HCT116 (cell line): ENCODE data around the gene PHF20. TPM values are rescaled to one million over a fixed set of nuclear protein-coding genes. Genes with fewer than 3 reads are reported as not detected.
A peak's percentile ranks its signal among the peaks of the same experiment; 100 is the strongest.

Source experiments
- ATAC-seq: fragments of 200-7000 bp; cut with Tn5 transposase; 2 replicates; pipeline ENCODE4 v1.9.1; 2020; ENCODE audit warnings: mild to moderate bottlenecking, moderate library complexity
- Bru-seq: library from RNA; stranded (reverse); fragments of 400-500 nt; gene quantifications from one replicate; lab custom pipeline; 2021; lab: Mats Ljungman, UMichigan
- BruChase-seq, 2 experiments: library from RNA; stranded (reverse); fragments of 400-500 nt; gene quantifications; one replicate each; lab custom pipeline; 2021; lab: Mats Ljungman, UMichigan
- BruUV-seq: library from RNA; stranded (reverse); fragments of 400-500 nt; replicated peaks from 2 replicates; lab custom pipeline; 2021; lab: Mats Ljungman, UMichigan
- CTCF ChIA-PET: fragments of 300-600 bp; sonication (Branson Sonifier 250); formaldehyde crosslinking; loops from one replicate; lab custom pipeline; 2021; ENCODE audit warnings: antibody characterized with exemption; lab: Charles Lee
- POLR2A ChIA-PET: fragments of 300-600, 350-600 bp; sonication (Branson Sonifier 250); formaldehyde crosslinking; loops from one replicate; lab custom pipeline; 2021; ENCODE audit warnings: antibody characterized with exemption; lab: Charles Lee
- RAD21 ChIA-PET, 2 experiments: fragments of 300-600 bp; sonication (Branson Sonifier 250); formaldehyde crosslinking; loops; one replicate each; lab custom pipeline; 2023; ENCODE audit warnings: low total read pairs in 2 of 2; ENCODE audit not compliant: uncharacterized antibody in 2 of 2, unreplicated experiment in 2 of 2, low non-redundant PET in 1 of 2; lab: Charles Lee
- DNase-seq: peaks from one replicate; pipeline ENCODE4 v3.0.0-alpha.2; 2010; ENCODE audit warnings: low read depth, low spot score
- H2AFZ ChIP-seq: fragments of 200-600 bp; shearing (Covaris generic), sonication (generic); 2 replicates; pipeline ENCODE4 v1.6.1; 2017; ENCODE audit warnings: low read depth, mixed run types, mixed read lengths, antibody characterized with exemption, low read length; ENCODE audit not compliant: poor library complexity, severe bottlenecking
- H3K27ac ChIP-seq: 2 replicates; pipeline ENCODE4 v1.5.1; 2012; ENCODE audit warnings: low read depth, low read length
- H3K27me3 ChIP-seq: fragments of 200-600 bp; sonication (generic); 2 replicates; pipeline ENCODE4 v1.6.1; 2016; ENCODE audit warnings: mixed run types, low read length, mixed read lengths; ENCODE audit not compliant: insufficient read depth
- H3K36me3 ChIP-seq, 2 experiments: fragments of 200-500 bp in 1 of 2; fragments of 200-600 bp in 1 of 2; sonication (Bioruptor generic) in 1 of 2; sonication (generic) in 1 of 2; 2 replicates each; pipeline versions ENCODE4 v1.5.1 to v1.6.1; 2014 to 2016; ENCODE audit warnings: low read length in 2 of 2, inconsistent platforms in 1 of 2, mixed read lengths in 1 of 2, mixed run types in 1 of 2; ENCODE audit not compliant: insufficient read depth in 2 of 2, control insufficient read depth in 1 of 2
- H3K4me1 ChIP-seq, 2 experiments: fragments of 200-600 bp in 1 of 2; sonication (generic) in 1 of 2; 2 replicates each; pipeline versions ENCODE4 v1.5.1 to v1.6.1; 2012 to 2017; ENCODE audit warnings: low read length in 2 of 2, inconsistent platforms in 1 of 2, mild to moderate bottlenecking in 1 of 2, mixed read lengths in 1 of 2, mixed run types in 1 of 2, moderate library complexity in 1 of 2; ENCODE audit not compliant: insufficient read depth in 2 of 2, control insufficient read depth in 1 of 2
- H3K4me2 ChIP-seq: fragments of 200-600 bp; sonication (generic); 2 replicates; pipeline ENCODE4 v1.6.1; 2017; ENCODE audit warnings: mixed run types, low read length, mixed read lengths
- H3K4me3 ChIP-seq, 2 experiments: fragments of 200-600 bp in 1 of 2; sonication (generic) in 1 of 2; replicated peaks in 1 of 2; 2 replicates each; pipeline ENCODE4 v1.5.1; 2011 to 2016; ENCODE audit warnings: low read length in 2 of 2, control low read depth in 1 of 2, low read depth in 1 of 2, mild to moderate bottlenecking in 1 of 2, mixed read lengths in 1 of 2, mixed run types in 1 of 2
- H3K79me2 ChIP-seq: fragments of 200-600 bp; sonication (generic); 2 replicates; pipeline ENCODE4 v1.6.1; 2017; ENCODE audit warnings: mild to moderate bottlenecking, mixed run types, low read length, moderate library complexity, mixed read lengths; ENCODE audit not compliant: insufficient read depth
- H3K9ac ChIP-seq: fragments of 200-600 bp; sonication (generic); 2 replicates; pipeline ENCODE4 v1.6.1; 2016; ENCODE audit warnings: low read length, mixed read lengths
- H3K9me2 ChIP-seq: fragments of 200-600 bp; sonication (generic), shearing (Covaris generic); 2 replicates; pipeline ENCODE4 v1.6.1; 2017; ENCODE audit warnings: mixed run types, mild to moderate bottlenecking, moderate library complexity; ENCODE audit not compliant: insufficient read depth
- H3K9me3 ChIP-seq, 2 experiments: fragments of 200-500 bp in 1 of 2; fragments of 200-600 bp in 1 of 2; sonication (Bioruptor generic) in 1 of 2; sonication (generic) in 1 of 2; 2 replicates each; pipeline ENCODE4 v1.6.1; 2014 to 2017; ENCODE audit warnings: low read length in 2 of 2, mixed read lengths in 2 of 2, inconsistent platforms in 1 of 2, low read depth in 1 of 2, mild to moderate bottlenecking in 1 of 2, mixed run types in 1 of 2, moderate library complexity in 1 of 2; ENCODE audit not compliant: control insufficient read depth in 1 of 2, insufficient read depth in 1 of 2
- H4K20me1 ChIP-seq: fragments of 200-600 bp; sonication (generic), shearing (Covaris generic); 2 replicates; pipeline ENCODE4 v1.6.1; 2017; ENCODE audit warnings: mixed run types, mild to moderate bottlenecking, moderate library complexity; ENCODE audit not compliant: insufficient read depth
- ATF3 ChIP-seq: IDR thresholded peaks from 2 replicates; pipeline ENCODE4 v1.6.1; 2012
- CEBPB ChIP-seq: IDR thresholded peaks from 2 replicates; pipeline ENCODE4 v1.6.1; 2012; ENCODE audit warnings: low read depth
- EGR1 ChIP-seq: IDR thresholded peaks from 2 replicates; pipeline ENCODE4 v1.6.1; 2012; ENCODE audit warnings: low read depth
- ELF1 ChIP-seq: IDR thresholded peaks from 2 replicates; pipeline ENCODE4 v1.6.1; 2012; ENCODE audit warnings: low read depth, borderline replicate concordance
- EZH2 ChIP-seq: fragments of 200-600 bp; sonication (generic); IDR thresholded peaks from 2 replicates; pipeline ENCODE4 v1.6.1; 2017; ENCODE audit warnings: antibody characterized with exemption, mixed run types
- FOSL1 ChIP-seq: IDR thresholded peaks from 2 replicates; pipeline ENCODE4 v1.6.1; 2012; ENCODE audit warnings: low read depth
- JUND ChIP-seq: IDR thresholded peaks from 2 replicates; pipeline ENCODE4 v1.6.1; 2012
- MAX ChIP-seq: IDR thresholded peaks from 2 replicates; pipeline ENCODE4 v1.6.1; 2012
- POLR2A ChIP-seq: IDR thresholded peaks from 2 replicates; pipeline ENCODE4 v1.7.0; 2011; ENCODE audit warnings: borderline replicate concordance; ENCODE audit not compliant: insufficient read depth, insufficient read length; ENCODE audit errors: extremely low read depth
- POLR2AphosphoS5 ChIP-seq: IDR thresholded peaks from 2 replicates; pipeline ENCODE4 v1.6.1; 2011; ENCODE audit warnings: mild to moderate bottlenecking, low read depth, low read length, moderate library complexity
- RAD21 ChIP-seq: IDR thresholded peaks from 2 replicates; pipeline ENCODE4 v1.6.1; 2012; ENCODE audit warnings: low read depth, mild to moderate bottlenecking
- REST ChIP-seq: IDR thresholded peaks from 2 replicates; pipeline ENCODE4 v1.6.1; 2012; ENCODE audit warnings: low read depth
- SRF ChIP-seq: IDR thresholded peaks from 2 replicates; pipeline ENCODE4 v1.6.1; 2012; ENCODE audit warnings: low read depth
- YY1 ChIP-seq: IDR thresholded peaks from 2 replicates; pipeline ENCODE4 v1.6.1; 2011; ENCODE audit warnings: low read length, low read depth, moderate library complexity, mild to moderate bottlenecking; ENCODE audit not compliant: insufficient replicate concordance; ENCODE audit errors: extremely low read depth
- ZBTB33 ChIP-seq: IDR thresholded peaks from 2 replicates; pipeline ENCODE4 v1.6.1; 2011; ENCODE audit warnings: mild to moderate bottlenecking, low read length, moderate library complexity; ENCODE audit not compliant: insufficient replicate concordance; ENCODE audit errors: extremely low read depth
- ZFX ChIP-seq: fragments of 450-650 bp; IDR thresholded peaks from 2 replicates; pipeline ENCODE4 v1.6.1; 2017
- intact Hi-C: fragments of 100-400 bp; cut with micrococcal nuclease; formaldehyde crosslinking; loops from 2 replicates; pipeline ENCODE4 v1.10.0; 2022
- long read RNA-seq: library from polyadenylated mRNA; unstranded; transcript quantifications from one replicate; pipeline ENCODE4 v2.0.0, GENCODE V29; 2021; ENCODE audit not compliant: unreplicated experiment
- polyA plus RNA-seq: library from polyadenylated mRNA; unstranded; fragments of >200 nt; gene quantifications from 2 replicates; pipeline ENCODE4 v1.2.1, GENCODE V29; 2012; ENCODE audit warnings: missing spikeins
- total RNA-seq: library from RNA; stranded (reverse); gene quantifications from one replicate; pipeline ENCODE4 v1.2.1, GENCODE V29; 2021; ENCODE audit not compliant: unreplicated experiment

The PHF20 gene
- 40.8 TPM for total RNA-seq
- polyA plus RNA-seq = 15.8 and 22.0 TPM in 2 replicates
- Bru-seq, nascent RNA = percentile 72 among the genes with signal in this experiment
- percentile 65 among the genes with signal in this experiment for BruChase-seq, experiment 1, labeled RNA remaining after a 6-hour chase
- percentile 65 among the genes with signal in this experiment for BruChase-seq, experiment 2, labeled RNA remaining after a 2-hour chase
- long read RNA-seq, partial matches to known transcripts = 48 of 60 reads
- long read RNA-seq, other reads (novel, unspliced or antisense) = 8 of 60 reads

- Histone ChIP-seq H3K4me2 (peak within 1 kb of the TSS; percentile 89), H3K79me2 (peaks cover 43% of the 10 kb centered on the region), H3K9ac (peak within 1 kb of the TSS; percentile 86), H2AFZ (peak within 1 kb of the TSS; percentile 20), H4K20me1 (no peaks in the 10 kb centered on the region), H3K4me1 (peaks cover 24 to 44% of the 10 kb centered on the region in 2 experiments), H3K27me3 (no peaks in the 10 kb centered on the region), H3K4me3 (peak within 1 kb of the TSS; percentile 83 to 91), H3K9me3 (no peaks in the 10 kb centered on the region), H3K9me2 (no peaks in the 10 kb centered on the region), H3K36me3 (no peaks in the 10 kb centered on the region), H3K27ac (peak within 1 kb of the TSS; percentile 69)
- ChIA-PET RAD21 (interaction anchor here in 1 of 2 experiments (0.7 kb wide), 1 partner anchor 29 kb away, joined by 3 read pairs; no protein-coding TSS in a partner anchor), CTCF (interaction anchor here (0.6 to 1.4 kb wide), 2 partner anchors 30 to 366 kb away, joined by 3 to 4 read pairs; partner anchors contain the start of gene RBM39), POLR2A (interaction anchor here (0.6 to 5.0 kb wide), 3 partner anchors 29 to 182 kb away, joined by 3 to 58 read pairs (median 5); partner anchors contain the start of genes RBM39 and SCAND1)
- DNase-seq = peak; percentile 92
- BruUV-seq = no TSS peak
- intact Hi-C loops = no loop called here
- peak; percentile 95 for ATAC-seq
- TF ChIP-seq ZFX = peak; percentile 84
- TF ChIP-seq ATF3 = no peak
- TF ChIP-seq SRF = no peak
- TF ChIP-seq ELF1 = no peak
- no peak for TF ChIP-seq EGR1
- no peak for TF ChIP-seq EZH2
- TF ChIP-seq REST = no peak
- no peak for TF ChIP-seq CEBPB
- no peak for TF ChIP-seq RAD21
- no peak for TF ChIP-seq JUND
- TF ChIP-seq YY1 = peak; percentile 16
- no peak for TF ChIP-seq ZBTB33
- TF ChIP-seq POLR2AphosphoS5 = peak; percentile 74
- TF ChIP-seq MAX = peak; percentile 100
- TF ChIP-seq POLR2A = peak; percentile 81
- no peak for TF ChIP-seq FOSL1
These were observed at the start of gene PHF20 for GRCh38 chr20:35771689-35772562. TSS of gene PHF20 (plus strand) at chr20:35772015. CDS start at chr20:35801523, 29,508 bp downstream.
